ENCODE results near the gene GPR87.

DNA sequence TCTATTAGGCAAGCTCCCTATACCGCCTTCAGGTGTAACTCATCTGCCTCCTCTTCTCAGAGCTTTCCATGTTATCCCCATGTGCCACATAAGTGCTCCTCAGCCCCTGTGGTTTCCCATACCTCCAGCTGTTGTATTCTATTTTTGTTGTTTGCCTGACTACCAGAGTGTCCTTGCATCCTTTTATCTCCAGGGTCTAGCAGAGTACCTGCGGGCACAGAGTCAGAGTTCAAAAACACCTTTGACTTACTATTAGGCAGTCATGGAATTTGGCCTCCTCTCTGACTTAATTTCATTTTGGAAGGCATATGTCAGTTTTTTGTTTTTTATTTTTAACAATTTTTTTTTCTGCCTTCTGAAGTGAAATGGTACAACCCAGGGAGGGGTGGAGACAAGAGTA is 7.1 kb downstream of the GPR87 start:
- TF ChIP-seq POLR2A (IDR thresholded peaks at IDR 0.05), result no peak
- TF ChIP-seq, protein P1, sequence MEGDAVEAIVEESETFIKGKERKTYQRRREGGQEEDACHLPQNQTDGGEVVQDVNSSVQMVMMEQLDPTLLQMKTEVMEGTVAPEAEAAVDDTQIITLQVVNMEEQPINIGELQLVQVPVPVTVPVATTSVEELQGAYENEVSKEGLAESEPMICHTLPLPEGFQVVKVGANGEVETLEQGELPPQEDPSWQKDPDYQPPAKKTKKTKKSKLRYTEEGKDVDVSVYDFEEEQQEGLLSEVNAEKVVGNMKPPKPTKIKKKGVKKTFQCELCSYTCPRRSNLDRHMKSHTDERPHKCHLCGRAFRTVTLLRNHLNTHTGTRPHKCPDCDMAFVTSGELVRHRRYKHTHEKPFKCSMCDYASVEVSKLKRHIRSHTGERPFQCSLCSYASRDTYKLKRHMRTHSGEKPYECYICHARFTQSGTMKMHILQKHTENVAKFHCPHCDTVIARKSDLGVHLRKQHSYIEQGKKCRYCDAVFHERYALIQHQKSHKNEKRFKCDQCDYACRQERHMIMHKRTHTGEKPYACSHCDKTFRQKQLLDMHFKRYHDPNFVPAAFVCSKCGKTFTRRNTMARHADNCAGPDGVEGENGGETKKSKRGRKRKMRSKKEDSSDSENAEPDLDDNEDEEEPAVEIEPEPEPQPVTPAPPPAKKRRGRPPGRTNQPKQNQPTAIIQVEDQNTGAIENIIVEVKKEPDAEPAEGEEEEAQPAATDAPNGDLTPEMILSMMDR (IDR thresholded peaks at IDR 0.05), result no peak
